Measurements from ENCODE around the gene SLC4A4. TPM values are rescaled to one million over a fixed set of nuclear protein-coding genes. Genes with fewer than 3 reads are reported as not detected.

Gene SLC4A4
- total RNA-seq, 1 donor from 2014 or later, result 4.9 TPM

DNA sequence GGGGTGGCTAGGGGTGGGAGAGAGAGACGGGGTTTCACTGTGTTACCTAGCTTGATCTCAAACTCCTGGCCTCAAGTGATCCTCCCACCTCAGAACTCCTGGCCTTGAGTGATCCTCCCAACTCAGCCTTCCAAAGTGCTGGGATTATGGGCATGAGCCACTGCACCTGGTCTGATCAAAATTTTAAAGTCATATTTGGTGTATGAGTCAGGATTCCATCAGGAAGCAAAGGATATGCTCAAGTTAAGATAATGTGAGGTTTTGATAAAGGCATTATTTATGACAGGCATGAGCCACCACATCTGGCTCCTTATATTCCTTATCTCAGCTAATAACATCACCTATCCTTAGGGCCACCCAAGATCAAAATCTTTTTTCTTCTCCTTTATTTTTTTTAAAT is 182.0 kb downstream of the SLC4A4 start:
- Mint-ChIP-seq H3K9me3 (peaks cover 10% of the 10 kb centered on the region), H3K4me3 (no peak overlapping the region), H3K36me3 (peaks cover 6% of the 10 kb centered on the region), H3K27me3 (ENCODE audit: low read depth) (no peaks in the 10 kb centered on the region), H3K4me1 (peaks cover 6% of the 10 kb centered on the region), H3K27ac (no peak overlapping the region)
- no peak for DNase-seq (ENCODE audit: low spot score in 2 of 2, unreplicated experiment in 2 of 2)
- TF ChIP-seq, protein P1, sequence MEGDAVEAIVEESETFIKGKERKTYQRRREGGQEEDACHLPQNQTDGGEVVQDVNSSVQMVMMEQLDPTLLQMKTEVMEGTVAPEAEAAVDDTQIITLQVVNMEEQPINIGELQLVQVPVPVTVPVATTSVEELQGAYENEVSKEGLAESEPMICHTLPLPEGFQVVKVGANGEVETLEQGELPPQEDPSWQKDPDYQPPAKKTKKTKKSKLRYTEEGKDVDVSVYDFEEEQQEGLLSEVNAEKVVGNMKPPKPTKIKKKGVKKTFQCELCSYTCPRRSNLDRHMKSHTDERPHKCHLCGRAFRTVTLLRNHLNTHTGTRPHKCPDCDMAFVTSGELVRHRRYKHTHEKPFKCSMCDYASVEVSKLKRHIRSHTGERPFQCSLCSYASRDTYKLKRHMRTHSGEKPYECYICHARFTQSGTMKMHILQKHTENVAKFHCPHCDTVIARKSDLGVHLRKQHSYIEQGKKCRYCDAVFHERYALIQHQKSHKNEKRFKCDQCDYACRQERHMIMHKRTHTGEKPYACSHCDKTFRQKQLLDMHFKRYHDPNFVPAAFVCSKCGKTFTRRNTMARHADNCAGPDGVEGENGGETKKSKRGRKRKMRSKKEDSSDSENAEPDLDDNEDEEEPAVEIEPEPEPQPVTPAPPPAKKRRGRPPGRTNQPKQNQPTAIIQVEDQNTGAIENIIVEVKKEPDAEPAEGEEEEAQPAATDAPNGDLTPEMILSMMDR (IDR thresholded peaks at IDR 0.05; ENCODE audit: unreplicated experiment), result no peak

DNA sequence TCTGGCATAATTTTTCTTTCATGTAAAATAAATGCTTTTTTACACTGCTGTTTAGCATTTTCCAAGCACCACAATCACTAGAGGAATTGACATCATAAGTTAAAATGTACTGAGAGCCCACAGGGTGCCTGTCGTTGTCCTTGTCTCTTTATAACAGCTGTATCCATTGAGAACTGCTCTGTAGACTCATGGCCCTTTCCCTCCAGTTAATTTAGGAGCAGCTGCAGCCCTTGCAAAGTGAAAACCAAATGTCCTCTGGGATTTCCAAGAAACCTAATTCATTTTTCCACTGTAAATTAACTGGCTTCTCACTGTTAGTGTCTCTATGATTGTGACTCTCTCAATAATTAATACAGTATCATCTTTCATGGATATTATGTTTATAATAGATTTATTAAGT is 185.9 kb downstream of the SLC4A4 start:
- no peaks in the 10 kb centered on the region for H3K9me3 Mint-ChIP-seq
- TF ChIP-seq, protein P1 (IDR thresholded peaks at IDR 0.05; ENCODE audit: unreplicated experiment), result no peak
- H3K4me3 Mint-ChIP-seq, result no peak overlapping the region
- H3K27me3 Mint-ChIP-seq (ENCODE audit: low read depth), result no peaks in the 10 kb centered on the region
- H3K36me3 Mint-ChIP-seq, result no peaks in the 10 kb centered on the region
- no peak for DNase-seq (ENCODE audit: low spot score in 2 of 2, unreplicated experiment in 2 of 2)
- H3K27ac Mint-ChIP-seq, result no peak overlapping the region
- peaks cover 14% of the 10 kb centered on the region for H3K4me1 Mint-ChIP-seq

DNA sequence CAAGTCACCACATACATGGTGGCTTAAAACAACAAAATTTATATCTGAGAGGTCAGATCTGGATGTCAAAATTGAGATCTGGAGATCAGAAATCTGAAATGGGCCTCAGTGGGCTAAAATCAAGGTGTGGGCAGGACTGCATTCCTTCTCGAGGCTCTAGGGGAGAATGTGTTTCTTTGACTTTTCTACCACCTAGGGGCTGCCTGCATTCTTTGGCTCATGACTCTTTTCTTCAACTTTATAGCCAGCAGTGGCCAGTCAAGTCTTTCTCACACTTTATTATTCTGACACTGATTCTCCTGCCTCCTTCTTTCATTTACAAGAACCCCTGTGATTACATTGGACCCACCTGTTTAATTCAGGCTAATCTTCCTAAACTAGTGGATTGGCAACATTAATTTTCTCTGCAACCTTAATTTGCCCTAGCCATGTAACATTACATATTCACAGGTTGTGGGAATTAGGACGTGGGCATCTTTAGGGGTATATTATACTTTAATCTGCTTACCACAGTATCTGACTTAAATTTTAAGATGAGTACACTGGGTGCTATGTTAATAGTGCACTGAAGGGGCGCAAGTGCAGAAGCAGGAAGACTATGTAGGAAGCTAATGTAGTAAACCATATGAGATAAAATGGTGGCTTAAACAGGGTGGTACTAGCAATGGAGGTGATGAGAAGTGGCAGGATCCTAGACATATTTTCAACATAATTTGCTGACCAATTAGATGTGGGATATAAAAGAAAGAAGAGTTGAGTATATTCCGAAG is 188.0 kb downstream of the SLC4A4 start:
- Mint-ChIP-seq H3K27me3 (ENCODE audit: low read depth) (no peaks in the 10 kb centered on the region), H3K4me3 (no peak overlapping the region), H3K9me3 (no peaks in the 10 kb centered on the region), H3K4me1 (peaks cover 14% of the 10 kb centered on the region), H3K27ac (no peak overlapping the region), H3K36me3 (no peaks in the 10 kb centered on the region)
- DNase-seq (ENCODE audit: low spot score in 2 of 2, unreplicated experiment in 2 of 2), result no peak
- TF ChIP-seq, protein P1 (IDR thresholded peaks at IDR 0.05; ENCODE audit: unreplicated experiment), result no peak

DNA sequence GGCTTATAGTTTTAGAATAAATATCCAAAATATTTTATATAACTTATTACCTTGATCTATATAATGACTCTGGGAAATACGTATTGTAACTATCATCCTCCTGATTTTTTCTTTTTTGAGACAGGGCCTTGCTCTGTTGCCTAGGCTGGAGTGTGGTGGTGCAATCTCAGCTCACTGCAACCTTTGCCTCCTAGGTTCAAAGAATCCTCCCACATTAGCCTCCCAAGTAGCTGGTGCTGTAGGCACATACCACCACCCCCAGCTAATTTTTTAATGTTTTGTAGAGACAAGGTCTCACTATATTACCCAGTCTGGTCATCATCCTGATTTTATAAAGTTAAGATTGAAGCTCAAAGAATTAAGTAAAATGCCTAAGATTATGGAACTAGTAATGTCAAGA is 193.6 kb downstream of the SLC4A4 start:
- Mint-ChIP-seq H3K9me3 (no peaks in the 10 kb centered on the region), H3K27ac (no peak overlapping the region), H3K4me1 (no peaks in the 10 kb centered on the region), H3K36me3 (no peaks in the 10 kb centered on the region), H3K27me3 (ENCODE audit: low read depth) (no peaks in the 10 kb centered on the region), H3K4me3 (no peak overlapping the region)
- TF ChIP-seq, protein P1 (IDR thresholded peaks at IDR 0.05; ENCODE audit: unreplicated experiment), result no peak
- DNase-seq (ENCODE audit: low spot score in 2 of 2, unreplicated experiment in 2 of 2), result no peak

DNA sequence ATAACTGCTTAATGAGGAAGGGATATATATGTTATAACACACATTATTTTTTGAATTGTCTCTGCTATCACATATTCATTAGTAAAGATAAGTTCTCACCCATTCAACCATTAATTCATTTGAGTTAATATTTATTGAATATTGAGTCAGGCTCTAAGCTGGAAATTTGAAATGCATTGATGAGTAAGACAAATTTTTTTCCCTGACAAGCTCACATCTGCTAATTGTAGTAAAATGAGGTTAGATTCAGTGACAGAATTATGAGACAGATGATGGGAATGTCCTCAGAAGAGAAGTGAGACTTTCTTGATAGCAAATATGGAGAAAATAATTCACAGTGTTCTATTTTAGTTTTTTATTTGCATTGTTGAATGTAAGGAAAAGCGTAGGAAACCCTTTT is 194.3 kb downstream of the SLC4A4 start:
- Mint-ChIP-seq H3K36me3 (no peaks in the 10 kb centered on the region), H3K27me3 (ENCODE audit: low read depth) (no peaks in the 10 kb centered on the region), H3K4me3 (no peak overlapping the region), H3K4me1 (no peaks in the 10 kb centered on the region), H3K27ac (no peak overlapping the region), H3K9me3 (no peaks in the 10 kb centered on the region)
- TF ChIP-seq, protein P1 (IDR thresholded peaks at IDR 0.05; ENCODE audit: unreplicated experiment), result no peak
- DNase-seq (ENCODE audit: low spot score in 2 of 2, unreplicated experiment in 2 of 2), result no peak

All from mesothelial cell of epicardium (in vitro differentiated cells).